ENCODE measurements around the gene IL23R. TPM values are rescaled to one million over a fixed set of nuclear protein-coding genes. Genes with fewer than 3 reads are reported as not detected.

Gene IL23R
- total RNA-seq, 1 experiment from 2014 or later = not detected

- no peak for DNase-seq (ENCODE audit: low read depth, low spot score)
- ChIA-PET POLR2A (no interaction called here), CTCF (no interaction called here)
- Histone ChIP-seq H3K9me3 (ENCODE audit: control insufficient read depth, insufficient read depth, low read depth, low read length) (no peaks in the 10 kb centered on the region), H3K27ac (ENCODE audit: low read length) (no peak overlapping the region), H3K36me3 (ENCODE audit: control insufficient read depth, insufficient read depth, low read length) (no peaks in the 10 kb centered on the region), H3K4me3 (ENCODE audit: low read depth in 2 of 2, low read length in 2 of 2) (no peak overlapping the region), H3K4me1 (ENCODE audit: control insufficient read depth, insufficient read depth, low read length) (no peaks in the 10 kb centered on the region), H3K27me3 (ENCODE audit: control insufficient read depth, insufficient read depth, low read length) (no peaks in the 10 kb centered on the region)
- no TSS peak for BruUV-seq (replicated peaks)
- in situ Hi-C loops (cut with HindIII; ENCODE audit: low pct_unique_long_range_greater_than_20kb, low sequenced_read_pairs) = no loop called here
- no peak for ATAC-seq
- intact Hi-C loops (cut with micrococcal nuclease; ENCODE audit: unreplicated experiment) = no loop called here
- no peak for TF ChIP-seq POLR2AphosphoS5 (IDR thresholded peaks at IDR 0.05; ENCODE audit: low read depth, low read length)
- TF ChIP-seq TCF7L2 (IDR thresholded peaks at IDR 0.05; ENCODE audit: low read depth, low read length) = no peak
- TF ChIP-seq SIN3A (IDR thresholded peaks at IDR 0.05; ENCODE audit: borderline replicate concordance, insufficient read depth, low read depth, low read length) = no peak
- no peak for TF ChIP-seq REST (IDR thresholded peaks at IDR 0.05; ENCODE audit: insufficient read depth in 1 of 2, low read depth in 2 of 2, low read length in 1 of 2)
- no peak for TF ChIP-seq CTCF (IDR thresholded peaks at IDR 0.05)
These were observed 8.5 kb downstream of the IL23R start for GRCh38 chr1:67174716-67175284.

GRCh38 chr1:67175530-67176087, 9.4 kb downstream of the IL23R start:
- no peaks in the 10 kb centered on the region for H3K9me3 ChIP-seq (ENCODE audit: control insufficient read depth, insufficient read depth, low read depth, low read length)
- TF ChIP-seq TCF7L2 (IDR thresholded peaks at IDR 0.05; ENCODE audit: low read depth, low read length) (no peak), CTCF (IDR thresholded peaks at IDR 0.05) (no peak), POLR2AphosphoS5 (IDR thresholded peaks at IDR 0.05; ENCODE audit: low read depth, low read length) (no peak)
- no TSS peak for BruUV-seq (replicated peaks)
- no peaks in the 10 kb centered on the region for H3K4me1 ChIP-seq (ENCODE audit: control insufficient read depth, insufficient read depth, low read length)
- no peaks in the 10 kb centered on the region for H3K27me3 ChIP-seq (ENCODE audit: control insufficient read depth, insufficient read depth, low read length)
- in situ Hi-C loops (cut with HindIII; ENCODE audit: low pct_unique_long_range_greater_than_20kb, low sequenced_read_pairs) (no loop called here), intact Hi-C loops (cut with micrococcal nuclease; ENCODE audit: unreplicated experiment) (no loop called here)
- no peaks in the 10 kb centered on the region for H3K36me3 ChIP-seq (ENCODE audit: control insufficient read depth, insufficient read depth, low read length)
- ChIA-PET CTCF (interaction anchor here (0.6 kb wide), 1 partner anchor 36 kb away, joined by 3 read pairs; no protein-coding TSS in a partner anchor), POLR2A (no interaction called here)
- no peak overlapping the region for H3K27ac ChIP-seq (ENCODE audit: low read length)
- DNase-seq (ENCODE audit: low read depth, low spot score) (no peak), ATAC-seq (no peak)
- H3K4me3 ChIP-seq (ENCODE audit: low read depth in 2 of 2, low read length in 2 of 2) = no peak overlapping the region
